ENCODE results near the gene ERG.

ERG gene

GRCh38 chr21:38470755-38471154 is 27.5 kb downstream of the ERG start:
- Histone ChIP-seq H3K27ac (no peak overlapping the region), H3K4me3 (no peak overlapping the region)
- no peak for TF ChIP-seq CTCF (IDR thresholded peaks at IDR 0.05)
- DNase-seq (ENCODE audit: low spot score): no peak

- H3K27ac ChIP-seq: no peak overlapping the region
- H3K4me3 ChIP-seq: no peak overlapping the region
- no peak for DNase-seq (ENCODE audit: low spot score)
- no peak for TF ChIP-seq CTCF (IDR thresholded peaks at IDR 0.05)
Observed at GRCh38 chr21:38469642-38470041, 28.6 kb downstream of the ERG start.

GRCh38 chr21:38468989-38469388 is 29.3 kb downstream of the ERG start:
- H3K4me3 ChIP-seq: no peak overlapping the region
- no peak overlapping the region for H3K27ac ChIP-seq
- no peak for TF ChIP-seq CTCF (IDR thresholded peaks at IDR 0.05)
- no peak for DNase-seq (ENCODE audit: low spot score)

GRCh38 chr21:38467911-38468310 is 30.4 kb downstream of the ERG start:
- Histone ChIP-seq H3K27ac (no peak overlapping the region), H3K4me3 (no peak overlapping the region)
- no peak for TF ChIP-seq CTCF (IDR thresholded peaks at IDR 0.05)
- DNase-seq (ENCODE audit: low spot score): no peak

GRCh38 chr21:38467374-38467773 is 30.9 kb downstream of the ERG start:
- Histone ChIP-seq H3K27ac (no peak overlapping the region), H3K4me3 (no peak overlapping the region)
- no peak for TF ChIP-seq CTCF (IDR thresholded peaks at IDR 0.05)
- DNase-seq (ENCODE audit: low spot score): no peak

GRCh38 chr21:38460171-38460742 is 38.0 kb downstream of the ERG start:
- no peak for DNase-seq (ENCODE audit: low spot score)
- H3K27ac ChIP-seq: peak overlapping the region; percentile 59 to 83

More at GRCh38 chr21:38460171-38460742, 38.0 kb downstream of the ERG start:
- H3K4me3 ChIP-seq: no peak overlapping the region
- TF ChIP-seq CTCF (IDR thresholded peaks at IDR 0.05): no peak
